ENCODE data around the gene GPR146.

DNA sequence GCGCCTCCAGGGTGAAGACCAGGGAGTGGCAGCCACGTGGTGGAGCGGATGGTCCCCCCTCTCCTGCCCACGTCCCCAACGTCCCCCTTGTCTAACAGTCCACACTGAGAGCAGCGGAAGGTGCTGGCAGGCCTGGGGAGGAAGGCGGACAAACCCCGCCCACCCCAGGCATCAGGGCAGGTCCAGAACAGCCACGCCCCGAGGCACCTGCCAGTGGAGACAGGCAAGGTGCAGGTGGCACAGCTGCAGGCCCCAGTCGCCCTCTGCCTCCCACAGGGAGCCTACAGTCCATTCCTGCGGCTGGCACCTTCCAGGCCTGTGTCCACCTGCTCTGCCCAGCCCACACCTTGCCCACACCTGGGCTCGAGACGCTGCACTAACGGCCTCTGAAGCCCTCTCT is 36.4 kb upstream of the GPR146 start:
- TF ChIP-seq POLR2A (IDR thresholded peaks at IDR 0.05; ENCODE audit: control extremely low read depth in 1 of 2, low read depth in 2 of 2, low read length in 2 of 2) (no peak), JUN (IDR thresholded peaks at IDR 0.05; ENCODE audit: low read depth, low read length) (no peak), GTF2F1 (IDR thresholded peaks at IDR 0.05; ENCODE audit: borderline replicate concordance, low read depth, low read length) (no peak), FOSL1 (IDR thresholded peaks at IDR 0.05; ENCODE audit: insufficient read depth, low read depth, low read length) (no peak), CBX8 (IDR thresholded peaks at IDR 0.05; ENCODE audit: borderline replicate concordance, low read depth, low read length) (no peak), ZNF274 (IDR thresholded peaks at IDR 0.05; ENCODE audit: borderline replicate concordance, extremely low read depth, low read length) (no peak), RFX5 (IDR thresholded peaks at IDR 0.05; ENCODE audit: borderline replicate concordance, low read depth, low read length) (no peak), SP1 (IDR thresholded peaks at IDR 0.05; ENCODE audit: low read depth, low read length) (no peak), RAD21 (IDR thresholded peaks at IDR 0.05 in 1 of 2, conservative IDR thresholded peaks at IDR 0.05 in 1 of 2; ENCODE audit: low read depth in 2 of 2, low read length in 2 of 2) (no peak), HDAC2 (IDR thresholded peaks at IDR 0.05; ENCODE audit: borderline replicate concordance in 1 of 2, low read depth in 2 of 2, low read length in 2 of 2) (no peak), EZH2 (IDR thresholded peaks at IDR 0.05; ENCODE audit: low read depth, low read length, severe bottlenecking) (no peak)
- TF ChIP-seq, protein P1, sequence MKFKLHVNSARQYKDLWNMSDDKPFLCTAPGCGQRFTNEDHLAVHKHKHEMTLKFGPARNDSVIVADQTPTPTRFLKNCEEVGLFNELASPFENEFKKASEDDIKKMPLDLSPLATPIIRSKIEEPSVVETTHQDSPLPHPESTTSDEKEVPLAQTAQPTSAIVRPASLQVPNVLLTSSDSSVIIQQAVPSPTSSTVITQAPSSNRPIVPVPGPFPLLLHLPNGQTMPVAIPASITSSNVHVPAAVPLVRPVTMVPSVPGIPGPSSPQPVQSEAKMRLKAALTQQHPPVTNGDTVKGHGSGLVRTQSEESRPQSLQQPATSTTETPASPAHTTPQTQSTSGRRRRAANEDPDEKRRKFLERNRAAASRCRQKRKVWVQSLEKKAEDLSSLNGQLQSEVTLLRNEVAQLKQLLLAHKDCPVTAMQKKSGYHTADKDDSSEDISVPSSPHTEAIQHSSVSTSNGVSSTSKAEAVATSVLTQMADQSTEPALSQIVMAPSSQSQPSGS (IDR thresholded peaks at IDR 0.05; ENCODE audit: low read length), result no peak
- TF ChIP-seq, protein P2, sequence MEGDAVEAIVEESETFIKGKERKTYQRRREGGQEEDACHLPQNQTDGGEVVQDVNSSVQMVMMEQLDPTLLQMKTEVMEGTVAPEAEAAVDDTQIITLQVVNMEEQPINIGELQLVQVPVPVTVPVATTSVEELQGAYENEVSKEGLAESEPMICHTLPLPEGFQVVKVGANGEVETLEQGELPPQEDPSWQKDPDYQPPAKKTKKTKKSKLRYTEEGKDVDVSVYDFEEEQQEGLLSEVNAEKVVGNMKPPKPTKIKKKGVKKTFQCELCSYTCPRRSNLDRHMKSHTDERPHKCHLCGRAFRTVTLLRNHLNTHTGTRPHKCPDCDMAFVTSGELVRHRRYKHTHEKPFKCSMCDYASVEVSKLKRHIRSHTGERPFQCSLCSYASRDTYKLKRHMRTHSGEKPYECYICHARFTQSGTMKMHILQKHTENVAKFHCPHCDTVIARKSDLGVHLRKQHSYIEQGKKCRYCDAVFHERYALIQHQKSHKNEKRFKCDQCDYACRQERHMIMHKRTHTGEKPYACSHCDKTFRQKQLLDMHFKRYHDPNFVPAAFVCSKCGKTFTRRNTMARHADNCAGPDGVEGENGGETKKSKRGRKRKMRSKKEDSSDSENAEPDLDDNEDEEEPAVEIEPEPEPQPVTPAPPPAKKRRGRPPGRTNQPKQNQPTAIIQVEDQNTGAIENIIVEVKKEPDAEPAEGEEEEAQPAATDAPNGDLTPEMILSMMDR (IDR thresholded peaks at IDR 0.05; ENCODE audit: control extremely low read depth in 1 of 3, insufficient read depth in 1 of 3, low read depth in 1 of 3, low read length in 3 of 3), result no peak
- TF ChIP-seq, protein P3, sequence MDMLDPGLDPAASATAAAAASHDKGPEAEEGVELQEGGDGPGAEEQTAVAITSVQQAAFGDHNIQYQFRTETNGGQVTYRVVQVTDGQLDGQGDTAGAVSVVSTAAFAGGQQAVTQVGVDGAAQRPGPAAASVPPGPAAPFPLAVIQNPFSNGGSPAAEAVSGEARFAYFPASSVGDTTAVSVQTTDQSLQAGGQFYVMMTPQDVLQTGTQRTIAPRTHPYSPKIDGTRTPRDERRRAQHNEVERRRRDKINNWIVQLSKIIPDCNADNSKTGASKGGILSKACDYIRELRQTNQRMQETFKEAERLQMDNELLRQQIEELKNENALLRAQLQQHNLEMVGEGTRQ (IDR thresholded peaks at IDR 0.05; ENCODE audit: low read length), result no peak

Data from H1 (cell line).